ENCODE data around the gene GPC6.

DNA sequence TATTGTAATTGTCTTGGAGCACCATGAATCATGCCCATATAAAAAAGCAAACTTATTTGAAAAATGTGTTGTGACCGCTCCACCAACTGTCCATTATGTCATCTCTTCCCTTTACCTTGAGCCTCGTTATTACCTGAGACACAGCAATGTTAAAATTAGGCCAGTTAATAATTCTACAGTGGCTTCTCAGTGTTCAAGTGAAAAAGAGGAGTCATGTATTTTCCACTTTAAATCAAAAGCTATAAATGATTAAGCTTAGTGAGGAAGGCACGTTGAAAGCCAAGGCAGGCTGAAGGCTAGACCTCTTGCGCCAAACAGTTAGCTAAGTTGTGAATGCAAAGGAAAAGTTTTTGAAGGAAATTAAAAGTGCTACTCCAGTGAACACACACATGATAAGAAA, 210.5 kb downstream of the GPC6 start:
- no peak for TF ChIP-seq NR2C2 (CRISPR knock-in tag; IDR thresholded peaks at IDR 0.05)
- TF ChIP-seq NR2C2 (tag; IDR thresholded peaks at IDR 0.05), result no peak
- TF ChIP-seq, protein P1, sequence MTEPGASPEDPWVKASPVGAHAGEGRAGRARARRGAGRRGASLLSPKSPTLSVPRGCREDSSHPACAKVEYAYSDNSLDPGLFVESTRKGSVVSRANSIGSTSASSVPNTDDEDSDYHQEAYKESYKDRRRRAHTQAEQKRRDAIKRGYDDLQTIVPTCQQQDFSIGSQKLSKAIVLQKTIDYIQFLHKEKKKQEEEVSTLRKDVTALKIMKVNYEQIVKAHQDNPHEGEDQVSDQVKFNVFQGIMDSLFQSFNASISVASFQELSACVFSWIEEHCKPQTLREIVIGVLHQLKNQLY (CRISPR knock-in tag; conservative IDR thresholded peaks at IDR 0.05), result no peak
- TF ChIP-seq STAG1 (CRISPR knock-in tag; IDR thresholded peaks at IDR 0.05; ENCODE audit: borderline replicate concordance), result no peak
- TF ChIP-seq, protein P2, sequence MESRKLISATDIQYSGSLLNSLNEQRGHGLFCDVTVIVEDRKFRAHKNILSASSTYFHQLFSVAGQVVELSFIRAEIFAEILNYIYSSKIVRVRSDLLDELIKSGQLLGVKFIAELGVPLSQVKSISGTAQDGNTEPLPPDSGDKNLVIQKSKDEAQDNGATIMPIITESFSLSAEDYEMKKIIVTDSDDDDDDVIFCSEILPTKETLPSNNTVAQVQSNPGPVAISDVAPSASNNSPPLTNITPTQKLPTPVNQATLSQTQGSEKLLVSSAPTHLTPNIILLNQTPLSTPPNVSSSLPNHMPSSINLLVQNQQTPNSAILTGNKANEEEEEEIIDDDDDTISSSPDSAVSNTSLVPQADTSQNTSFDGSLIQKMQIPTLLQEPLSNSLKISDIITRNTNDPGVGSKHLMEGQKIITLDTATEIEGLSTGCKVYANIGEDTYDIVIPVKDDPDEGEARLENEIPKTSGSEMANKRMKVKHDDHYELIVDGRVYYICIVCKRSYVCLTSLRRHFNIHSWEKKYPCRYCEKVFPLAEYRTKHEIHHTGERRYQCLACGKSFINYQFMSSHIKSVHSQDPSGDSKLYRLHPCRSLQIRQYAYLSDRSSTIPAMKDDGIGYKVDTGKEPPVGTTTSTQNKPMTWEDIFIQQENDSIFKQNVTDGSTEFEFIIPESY (CRISPR knock-in tag; IDR thresholded peaks at IDR 0.05), result no peak
- TF ChIP-seq KDM4B (IDR thresholded peaks at IDR 0.05; ENCODE audit: borderline replicate concordance in 2 of 2, low read depth in 1 of 2), result no peak
- TF ChIP-seq RBBP5 (IDR thresholded peaks at IDR 0.05; ENCODE audit: borderline replicate concordance, insufficient read depth, low read length, poor library complexity, severe bottlenecking), result no peak
- TF ChIP-seq, protein P3, sequence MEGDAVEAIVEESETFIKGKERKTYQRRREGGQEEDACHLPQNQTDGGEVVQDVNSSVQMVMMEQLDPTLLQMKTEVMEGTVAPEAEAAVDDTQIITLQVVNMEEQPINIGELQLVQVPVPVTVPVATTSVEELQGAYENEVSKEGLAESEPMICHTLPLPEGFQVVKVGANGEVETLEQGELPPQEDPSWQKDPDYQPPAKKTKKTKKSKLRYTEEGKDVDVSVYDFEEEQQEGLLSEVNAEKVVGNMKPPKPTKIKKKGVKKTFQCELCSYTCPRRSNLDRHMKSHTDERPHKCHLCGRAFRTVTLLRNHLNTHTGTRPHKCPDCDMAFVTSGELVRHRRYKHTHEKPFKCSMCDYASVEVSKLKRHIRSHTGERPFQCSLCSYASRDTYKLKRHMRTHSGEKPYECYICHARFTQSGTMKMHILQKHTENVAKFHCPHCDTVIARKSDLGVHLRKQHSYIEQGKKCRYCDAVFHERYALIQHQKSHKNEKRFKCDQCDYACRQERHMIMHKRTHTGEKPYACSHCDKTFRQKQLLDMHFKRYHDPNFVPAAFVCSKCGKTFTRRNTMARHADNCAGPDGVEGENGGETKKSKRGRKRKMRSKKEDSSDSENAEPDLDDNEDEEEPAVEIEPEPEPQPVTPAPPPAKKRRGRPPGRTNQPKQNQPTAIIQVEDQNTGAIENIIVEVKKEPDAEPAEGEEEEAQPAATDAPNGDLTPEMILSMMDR (IDR thresholded peaks at IDR 0.05 in 2 of 3, conservative IDR thresholded peaks at IDR 0.05 in 1 of 3; ENCODE audit: insufficient read depth in 2 of 3, low read depth in 1 of 3, low read length in 3 of 3), result no peak
- TF ChIP-seq UBTF (IDR thresholded peaks at IDR 0.05; ENCODE audit: borderline replicate concordance in 1 of 2, low read depth in 2 of 2, low read length in 2 of 2), result no peak
- TF ChIP-seq TRIM28 (IDR thresholded peaks at IDR 0.05), result no peak
